GM20000 (cell line): ENCODE measurements around the gene SP3.
A peak's percentile ranks its signal among the peaks of the same experiment; 100 is the strongest.

Experiments
- DNase-seq: peaks from one replicate; pipeline ENCODE4 v3.0.0; 2012; ENCODE audit warnings: low spot score
- CTCF ChIP-seq: IDR thresholded peaks from 2 replicates; pipeline ENCODE4 v1.5.1; 2012; ENCODE audit warnings: mild to moderate bottlenecking, control low read depth; ENCODE audit errors: extremely low read depth, missing control alignments

SP3 gene

GRCh38 chr2:173997269-173997668, 32.1 kb upstream of the SP3 start:
- no peak for TF ChIP-seq CTCF
- DNase-seq, result peak; percentile 48

- no peak for TF ChIP-seq CTCF
- DNase-seq, result no peak
These were observed 31.6 kb upstream of the SP3 start for GRCh38 chr2:173996766-173997165.

- DNase-seq, result no peak
- no peak for TF ChIP-seq CTCF
These were observed 28.3 kb upstream of the SP3 start for GRCh38 chr2:173993459-173993858.

GRCh38 chr2:173991856-173992588, 26.8 kb upstream of the SP3 start:
- TF ChIP-seq CTCF, result no peak
- DNase-seq, result no peak

- TF ChIP-seq CTCF, result no peak
- DNase-seq, result no peak
These were observed 26.0 kb upstream of the SP3 start for GRCh38 chr2:173990970-173991819.

GRCh38 chr2:173990245-173990644, 25.1 kb upstream of the SP3 start:
- DNase-seq, result no peak
- no peak for TF ChIP-seq CTCF

- no peak for DNase-seq
- no peak for TF ChIP-seq CTCF
These were observed 24.7 kb upstream of the SP3 start for GRCh38 chr2:173989884-173990215.
